Measurements from ENCODE around the gene RPUSD3. TPM values are rescaled to one million over a fixed set of nuclear protein-coding genes. Genes with fewer than 3 reads are reported as not detected.
"Not testable (repeated sequence)": the region's sequence is repeated elsewhere in the genome, so short reads cannot be mapped to it uniquely, and the experiment has no call there.

The RPUSD3 gene
- polyA plus RNA-seq, 4 donors: 19.2 to 41.1 (median 25.7) TPM

- DNase-seq (peak; percentile 89 to 97), FAIRE-seq (no peak)
- Histone ChIP-seq H3K9me3 (ENCODE audit: control insufficient read depth in 2 of 2, insufficient read depth in 1 of 2, low read depth in 1 of 2, low read length in 1 of 2) (no peaks in the 10 kb centered on the region), H3K27me3 (ENCODE audit: control insufficient read depth in 3 of 3, insufficient read depth in 3 of 3, low read length in 3 of 3) (no peaks in the 10 kb centered on the region), H3K36me3 (ENCODE audit: control insufficient read depth in 3 of 3, insufficient read depth in 2 of 3, low read depth in 1 of 3, low read length in 3 of 3) (no peaks in the 10 kb centered on the region), H3K27ac (ENCODE audit: low read depth in 1 of 3, low read length in 2 of 3) (peak overlapping the region; percentile 89 to 91 (median 90)), H3K4me3 (ENCODE audit: low read depth in 1 of 3, low read length in 3 of 3) (no peak overlapping the region), H3K4me1 (ENCODE audit: control insufficient read depth in 3 of 3, insufficient read depth in 2 of 3, low read depth in 1 of 3, low read length in 2 of 3) (peaks cover 0 to 17% (median 0%) of the 10 kb centered on the region in 3 donors)
- 22 to 62% (median 48%) methylated on average over 11 of the region's 11 CpGs for WGBS, 3 donors
These were observed 40.9 kb upstream of the RPUSD3 start for GRCh38 chr3:9884555-9885165.

- FAIRE-seq (no peak), DNase-seq (no peak)
- Histone ChIP-seq H3K4me3 (ENCODE audit: low read depth in 1 of 3, low read length in 3 of 3) (no peak overlapping the region), H3K36me3 (ENCODE audit: control insufficient read depth in 3 of 3, insufficient read depth in 2 of 3, low read depth in 1 of 3, low read length in 3 of 3) (no peaks in the 10 kb centered on the region), H3K4me1 (ENCODE audit: control insufficient read depth in 3 of 3, insufficient read depth in 2 of 3, low read depth in 1 of 3, low read length in 2 of 3) (peaks cover 0 to 25% (median 0%) of the 10 kb centered on the region in 3 donors), H3K27me3 (ENCODE audit: control insufficient read depth in 3 of 3, insufficient read depth in 3 of 3, low read length in 3 of 3) (no peaks in the 10 kb centered on the region), H3K9me3 (ENCODE audit: control insufficient read depth in 2 of 2, insufficient read depth in 1 of 2, low read depth in 1 of 2, low read length in 1 of 2) (no peaks in the 10 kb centered on the region), H3K27ac (ENCODE audit: low read depth in 1 of 3, low read length in 2 of 3) (peak overlapping the region; percentile 89 to 91 (median 90))
- 63 to 74% (median 74%) methylated on average over 7 of the region's 7 CpGs for WGBS, 3 donors
These were observed 40.1 kb upstream of the RPUSD3 start for GRCh38 chr3:9883706-9884554.

GRCh38 chr3:9881441-9881840, 37.6 kb upstream of the RPUSD3 start:
- Histone ChIP-seq H3K27me3 (ENCODE audit: control insufficient read depth in 3 of 3, insufficient read depth in 3 of 3, low read length in 3 of 3) (no peaks in the 10 kb centered on the region), H3K36me3 (ENCODE audit: control insufficient read depth in 3 of 3, insufficient read depth in 2 of 3, low read depth in 1 of 3, low read length in 3 of 3) (peaks cover 0 to 2% (median 0%) of the 10 kb centered on the region in 3 donors), H3K27ac (ENCODE audit: low read depth in 1 of 3, low read length in 2 of 3) (no peak overlapping the region), H3K9me3 (ENCODE audit: control insufficient read depth in 2 of 2, insufficient read depth in 1 of 2, low read depth in 1 of 2, low read length in 1 of 2) (no peaks in the 10 kb centered on the region), H3K4me3 (ENCODE audit: low read depth in 1 of 3, low read length in 3 of 3) (no peak overlapping the region), H3K4me1 (ENCODE audit: control insufficient read depth in 3 of 3, insufficient read depth in 2 of 3, low read depth in 1 of 3, low read length in 2 of 3) (peaks cover 0 to 37% (median 0%) of the 10 kb centered on the region in 3 donors)
- WGBS, 3 donors: 87 to 97% (median 93%) methylated on average over 1 of the region's 1 CpG
- DNase-seq (no peak), FAIRE-seq (no peak)

- Histone ChIP-seq H3K36me3 (ENCODE audit: control insufficient read depth in 3 of 3, insufficient read depth in 2 of 3, low read depth in 1 of 3, low read length in 3 of 3) (peaks cover 0 to 2% (median 0%) of the 10 kb centered on the region in 3 donors), H3K27me3 (ENCODE audit: control insufficient read depth in 3 of 3, insufficient read depth in 3 of 3, low read length in 3 of 3) (no peaks in the 10 kb centered on the region), H3K4me3 (ENCODE audit: low read depth in 1 of 3, low read length in 3 of 3) (no peak within 1 kb of the TSS), H3K4me1 (ENCODE audit: control insufficient read depth in 3 of 3, insufficient read depth in 2 of 3, low read depth in 1 of 3, low read length in 2 of 3) (peaks cover 0 to 34% (median 0%) of the 10 kb centered on the region in 3 donors), H3K9me3 (ENCODE audit: control insufficient read depth in 2 of 2, insufficient read depth in 1 of 2, low read depth in 1 of 2, low read length in 1 of 2) (no peaks in the 10 kb centered on the region), H3K27ac (ENCODE audit: low read depth in 1 of 3, low read length in 2 of 3) (peak within 1 kb of the TSS; percentile 67 to 86 (median 69))
- 85 to 90% (median 89%) methylated on average over 7 of the region's 7 CpGs for whole genome bisulfite sequencing, 3 donors
- DNase-seq (no peak), FAIRE-seq (no peak)
These were observed 36.2 kb upstream of the RPUSD3 start, which contains the start of gene CIDEC for GRCh38 chr3:9879830-9880549. Gene CIDEC, minus strand, starts transcription at chr3:9880253. Its CDS starts 1,767 bp downstream, at chr3:9878486.

GRCh38 chr3:9878700-9879099, 34.9 kb upstream of the RPUSD3 start:
- peaks cover 0 to 2% (median 0%) of the 10 kb centered on the region in 3 donors for H3K36me3 ChIP-seq (ENCODE audit: control insufficient read depth in 3 of 3, insufficient read depth in 2 of 3, low read depth in 1 of 3, low read length in 3 of 3)
- peaks cover 0 to 23% (median 0%) of the 10 kb centered on the region in 3 donors for H3K4me1 ChIP-seq (ENCODE audit: control insufficient read depth in 3 of 3, insufficient read depth in 2 of 3, low read depth in 1 of 3, low read length in 2 of 3)
- peak overlapping the region; percentile 67 to 86 (median 69) for H3K27ac ChIP-seq (ENCODE audit: low read depth in 1 of 3, low read length in 2 of 3)
- H3K4me3 ChIP-seq (ENCODE audit: low read depth in 1 of 3, low read length in 3 of 3): peak overlapping the region in 2 of 3 donors; percentile 20 to 50
- DNase-seq (peak; percentile 88 to 97), FAIRE-seq (no peak)
- H3K27me3 ChIP-seq (ENCODE audit: control insufficient read depth in 3 of 3, insufficient read depth in 3 of 3, low read length in 3 of 3): no peaks in the 10 kb centered on the region
- no peaks in the 10 kb centered on the region for H3K9me3 ChIP-seq (ENCODE audit: control insufficient read depth in 2 of 2, insufficient read depth in 1 of 2, low read depth in 1 of 2, low read length in 1 of 2)
- 20 to 57% (median 39%) methylated on average over 5 of the region's 5 CpGs for WGBS, 3 donors

GRCh38 chr3:9876991-9877390, 33.2 kb upstream of the RPUSD3 start:
- peak overlapping the region in 1 of 3 donors; percentile 50 for H3K4me3 ChIP-seq (ENCODE audit: low read depth in 1 of 3, low read length in 3 of 3)
- no peaks in the 10 kb centered on the region for H3K9me3 ChIP-seq (ENCODE audit: control insufficient read depth in 2 of 2, insufficient read depth in 1 of 2, low read depth in 1 of 2, low read length in 1 of 2)
- no peak for FAIRE-seq
- H3K27ac ChIP-seq (ENCODE audit: low read depth in 1 of 3, low read length in 2 of 3): no peak overlapping the region
- H3K4me1 ChIP-seq (ENCODE audit: control insufficient read depth in 3 of 3, insufficient read depth in 2 of 3, low read depth in 1 of 3, low read length in 2 of 3): peaks cover 0 to 20% (median 0%) of the 10 kb centered on the region in 3 donors
- no peak for DNase-seq
- no peaks in the 10 kb centered on the region for H3K27me3 ChIP-seq (ENCODE audit: control insufficient read depth in 3 of 3, insufficient read depth in 3 of 3, low read length in 3 of 3)
- 93 to 95% (median 95%) methylated on average over 12 of the region's 12 CpGs for WGBS, 3 donors
- H3K36me3 ChIP-seq (ENCODE audit: control insufficient read depth in 3 of 3, insufficient read depth in 2 of 3, low read depth in 1 of 3, low read length in 3 of 3): peaks cover 0 to 2% (median 0%) of the 10 kb centered on the region in 3 donors

GRCh38 chr3:9876255-9876654, 32.4 kb upstream of the RPUSD3 start:
- not testable (repeated sequence) for H3K9me3 ChIP-seq (ENCODE audit: control insufficient read depth in 2 of 2, insufficient read depth in 1 of 2, low read depth in 1 of 2, low read length in 1 of 2); H3K36me3 ChIP-seq (ENCODE audit: control insufficient read depth in 3 of 3, insufficient read depth in 2 of 3, low read depth in 1 of 3, low read length in 3 of 3); DNase-seq; H3K27ac ChIP-seq (ENCODE audit: low read depth in 1 of 3, low read length in 2 of 3); FAIRE-seq; H3K27me3 ChIP-seq (ENCODE audit: control insufficient read depth in 3 of 3, insufficient read depth in 3 of 3, low read length in 3 of 3)
- Histone ChIP-seq H3K4me3 (ENCODE audit: low read depth in 1 of 3, low read length in 3 of 3) (peak overlapping the region in 1 of 3 donors; percentile 44), H3K4me1 (ENCODE audit: control insufficient read depth in 3 of 3, insufficient read depth in 2 of 3, low read depth in 1 of 3, low read length in 2 of 3) (peaks cover 0 to 20% (median 0%) of the 10 kb centered on the region in 3 donors)
- 90 to 91% (median 90%) methylated on average over 4 of the region's 4 CpGs for WGBS, 3 donors

GRCh38 chr3:9875448-9875847, 31.6 kb upstream of the RPUSD3 start:
- Histone ChIP-seq H3K4me3 (ENCODE audit: low read depth in 1 of 3, low read length in 3 of 3) (peak overlapping the region in 1 of 3 donors; percentile 44), H3K9me3 (ENCODE audit: control insufficient read depth in 2 of 2, insufficient read depth in 1 of 2, low read depth in 1 of 2, low read length in 1 of 2) (no peaks in the 10 kb centered on the region), H3K4me1 (ENCODE audit: control insufficient read depth in 3 of 3, insufficient read depth in 2 of 3, low read depth in 1 of 3, low read length in 2 of 3) (peaks cover 0 to 20% (median 0%) of the 10 kb centered on the region in 3 donors), H3K36me3 (ENCODE audit: control insufficient read depth in 3 of 3, insufficient read depth in 2 of 3, low read depth in 1 of 3, low read length in 3 of 3) (peaks cover 0 to 3% (median 2%) of the 10 kb centered on the region in 3 donors), H3K27ac (ENCODE audit: low read depth in 1 of 3, low read length in 2 of 3) (no peak overlapping the region), H3K27me3 (ENCODE audit: control insufficient read depth in 3 of 3, insufficient read depth in 3 of 3, low read length in 3 of 3) (no peaks in the 10 kb centered on the region)
- no peak for FAIRE-seq
- DNase-seq: no peak
